ENCODE results near the gene MLXIP. TPM values are rescaled to one million over a fixed set of nuclear protein-coding genes. Genes with fewer than 3 reads are reported as not detected.

The MLXIP gene
- total and polyA plus RNA-seq, 2 of the 4 experiments (the other 2 are of a cell fraction), result 2.7 to 10.8 TPM

DNA sequence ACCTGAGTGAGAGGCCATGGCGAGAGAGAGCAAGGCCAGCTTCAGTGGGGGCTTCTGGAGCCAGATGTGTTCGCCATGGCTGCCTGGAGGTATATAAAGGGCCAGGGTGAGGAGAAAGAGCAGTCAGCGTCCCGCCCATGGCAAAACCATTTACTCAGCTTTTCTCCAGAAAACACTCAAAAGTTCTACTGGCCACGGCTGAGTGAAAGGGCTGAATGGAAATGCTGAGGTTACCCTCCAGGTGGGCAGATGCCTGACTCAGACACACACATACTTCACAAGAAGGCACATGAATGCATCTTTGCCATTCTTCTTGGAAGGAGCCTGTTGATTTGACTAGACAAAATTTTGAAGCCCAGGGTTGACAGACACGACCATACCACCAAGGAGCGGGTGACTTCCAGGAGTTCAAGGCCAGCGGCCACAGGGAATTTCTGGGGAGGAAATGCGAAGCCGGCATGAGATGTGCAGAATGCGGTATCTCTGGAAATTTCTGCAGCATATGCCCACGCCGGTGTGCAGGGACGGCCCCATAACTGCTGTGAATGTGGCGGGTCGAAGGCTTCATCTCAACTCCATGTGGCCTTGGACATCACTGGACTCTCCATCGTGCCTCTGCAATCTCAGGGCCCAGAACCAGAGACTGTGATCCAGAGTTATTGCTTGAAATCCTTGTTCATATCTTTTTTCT lies 95.7 kb downstream of the MLXIP start, which contains the start of gene IL31:
TSS of gene IL31 (minus strand) at position 67 of the 691 bp plus-strand sequence. CDS start at position 18, 49 bp downstream.
- Histone ChIP-seq H2BK5ac (ENCODE audit: low read depth, low read length, poor library complexity, severe bottlenecking) (no peak within 1 kb of the TSS), H3K4me2 (ENCODE audit: low read depth, low read length) (no peak within 1 kb of the TSS), H4K8ac (ENCODE audit: low read depth in 2 of 2, low read length in 2 of 2) (no peak within 1 kb of the TSS), H3K27me3 (ENCODE audit: control insufficient read depth, insufficient read depth, low read length) (peaks cover 14% of the 10 kb centered on the region; the same call in 1 of the 2 replicates), H3K23ac (ENCODE audit: low read depth, low read length) (no peak within 1 kb of the TSS), H2AK9ac (replicated peaks; ENCODE audit: low read depth, low read length, poor library complexity) (no peak within 1 kb of the TSS), H3K56ac (ENCODE audit: extremely low read depth, insufficient read depth, low read length) (no peak within 1 kb of the TSS), H3K9me3 (ENCODE audit: control insufficient read depth, insufficient read depth, low read length) (no peaks in the 10 kb centered on the region), H4K20me1 (ENCODE audit: insufficient read depth, low read length) (no peaks in the 10 kb centered on the region), H4K91ac (ENCODE audit: insufficient read depth, low read depth, low read length) (no peak within 1 kb of the TSS), H3K79me1 (ENCODE audit: low read depth in 1 of 2, low read length in 2 of 2) (no peaks in the 10 kb centered on the region), H3K18ac (ENCODE audit: low read depth, low read length) (no peak within 1 kb of the TSS), H3K27ac (ENCODE audit: insufficient read depth, low read length) (no peak within 1 kb of the TSS), H3K4me3 (ENCODE audit: insufficient read depth, low read depth, low read length) (no peak within 1 kb of the TSS), H3K4me1 (ENCODE audit: control insufficient read depth, insufficient read depth, low read length) (no peaks in the 10 kb centered on the region), H4K5ac (ENCODE audit: low read depth, low read length) (no peak within 1 kb of the TSS), H2BK20ac (ENCODE audit: low read depth, low read length) (no peak within 1 kb of the TSS), H2BK15ac (ENCODE audit: low read depth, low read length) (no peak within 1 kb of the TSS), H3K9me1 (ENCODE audit: insufficient read depth, low read length) (peaks cover 3% of the 10 kb centered on the region; the same call in 1 of the 2 replicates), H3K36me3 (ENCODE audit: control insufficient read depth, insufficient read depth, low read length) (no peaks in the 10 kb centered on the region), H3K14ac (replicated peaks; ENCODE audit: low read depth, low read length) (no peak within 1 kb of the TSS), H2AFZ (replicated peaks; ENCODE audit: low read length, poor library complexity) (no peak within 1 kb of the TSS), H3K4ac (ENCODE audit: low read depth, low read length) (no peak within 1 kb of the TSS), H2AK5ac (ENCODE audit: low read depth, low read length) (no peak within 1 kb of the TSS), H3K9ac (ENCODE audit: low read depth, low read length) (no peak within 1 kb of the TSS), H2BK120ac (ENCODE audit: low read depth, low read length) (no peak within 1 kb of the TSS)
- no TSS peak for BruUV-seq (replicated peaks)
- dilution Hi-C loops (cut with HindIII; ENCODE audit: low sequenced_read_pairs, unreplicated experiment), result no loop called here
- 94% methylated on average over 12 of the region's 17 CpGs; no CpG with 5 or more reads in 1 of the 2 experiments for WGBS, 2 experiments (ENCODE audit: extremely low coverage in 2 of 2, insufficient read length in 1 of 2)
- ChIA-PET CTCF (no interaction called here), POLR2A (ENCODE audit: unreplicated experiment) (no interaction called here)
- in situ Hi-C loops (cut with MboI; ENCODE audit: low sequenced_read_pairs), result no loop called here
- intact Hi-C loops (cut with micrococcal nuclease), result no loop called here
- ATAC-seq (ENCODE audit: low read depth) (no peak), DNase-seq (no peak)
- TF ChIP-seq RAD21 (IDR thresholded peaks at IDR 0.05; ENCODE audit: low read length), result no peak
- no peak for TF ChIP-seq NFE2L2 (IDR thresholded peaks at IDR 0.05; ENCODE audit: low read depth, low read length)
- no peak for TF ChIP-seq BHLHE40 (IDR thresholded peaks at IDR 0.05; ENCODE audit: low read depth, low read length)
- TF ChIP-seq MAZ (IDR thresholded peaks at IDR 0.05; ENCODE audit: borderline replicate concordance, low read depth, low read length), result no peak
- TF ChIP-seq, protein P1, sequence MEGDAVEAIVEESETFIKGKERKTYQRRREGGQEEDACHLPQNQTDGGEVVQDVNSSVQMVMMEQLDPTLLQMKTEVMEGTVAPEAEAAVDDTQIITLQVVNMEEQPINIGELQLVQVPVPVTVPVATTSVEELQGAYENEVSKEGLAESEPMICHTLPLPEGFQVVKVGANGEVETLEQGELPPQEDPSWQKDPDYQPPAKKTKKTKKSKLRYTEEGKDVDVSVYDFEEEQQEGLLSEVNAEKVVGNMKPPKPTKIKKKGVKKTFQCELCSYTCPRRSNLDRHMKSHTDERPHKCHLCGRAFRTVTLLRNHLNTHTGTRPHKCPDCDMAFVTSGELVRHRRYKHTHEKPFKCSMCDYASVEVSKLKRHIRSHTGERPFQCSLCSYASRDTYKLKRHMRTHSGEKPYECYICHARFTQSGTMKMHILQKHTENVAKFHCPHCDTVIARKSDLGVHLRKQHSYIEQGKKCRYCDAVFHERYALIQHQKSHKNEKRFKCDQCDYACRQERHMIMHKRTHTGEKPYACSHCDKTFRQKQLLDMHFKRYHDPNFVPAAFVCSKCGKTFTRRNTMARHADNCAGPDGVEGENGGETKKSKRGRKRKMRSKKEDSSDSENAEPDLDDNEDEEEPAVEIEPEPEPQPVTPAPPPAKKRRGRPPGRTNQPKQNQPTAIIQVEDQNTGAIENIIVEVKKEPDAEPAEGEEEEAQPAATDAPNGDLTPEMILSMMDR (conservative IDR thresholded peaks at IDR 0.05; ENCODE audit: low read depth, low read length), result no peak
- no peak for TF ChIP-seq CEBPB (IDR thresholded peaks at IDR 0.05; ENCODE audit: low read depth, low read length)
- TF ChIP-seq SMC3 (IDR thresholded peaks at IDR 0.05; ENCODE audit: low read depth, low read length), result no peak
- TF ChIP-seq CHD1 (IDR thresholded peaks at IDR 0.05; ENCODE audit: low read depth, low read length), result no peak
- TF ChIP-seq RFX5 (IDR thresholded peaks at IDR 0.05; ENCODE audit: low read depth, low read length), result no peak

Measured in IMR-90 (cell line).